Measurements from ENCODE around the gene SCNN1B. TPM values are rescaled to one million over a fixed set of nuclear protein-coding genes. Genes with fewer than 3 reads are reported as not detected.
A peak's percentile ranks its signal among the peaks of the same experiment; 100 is the strongest.

The SCNN1B gene
- total RNA-seq, 1 donor from 2014 or later, result 50.3 TPM

DNA sequence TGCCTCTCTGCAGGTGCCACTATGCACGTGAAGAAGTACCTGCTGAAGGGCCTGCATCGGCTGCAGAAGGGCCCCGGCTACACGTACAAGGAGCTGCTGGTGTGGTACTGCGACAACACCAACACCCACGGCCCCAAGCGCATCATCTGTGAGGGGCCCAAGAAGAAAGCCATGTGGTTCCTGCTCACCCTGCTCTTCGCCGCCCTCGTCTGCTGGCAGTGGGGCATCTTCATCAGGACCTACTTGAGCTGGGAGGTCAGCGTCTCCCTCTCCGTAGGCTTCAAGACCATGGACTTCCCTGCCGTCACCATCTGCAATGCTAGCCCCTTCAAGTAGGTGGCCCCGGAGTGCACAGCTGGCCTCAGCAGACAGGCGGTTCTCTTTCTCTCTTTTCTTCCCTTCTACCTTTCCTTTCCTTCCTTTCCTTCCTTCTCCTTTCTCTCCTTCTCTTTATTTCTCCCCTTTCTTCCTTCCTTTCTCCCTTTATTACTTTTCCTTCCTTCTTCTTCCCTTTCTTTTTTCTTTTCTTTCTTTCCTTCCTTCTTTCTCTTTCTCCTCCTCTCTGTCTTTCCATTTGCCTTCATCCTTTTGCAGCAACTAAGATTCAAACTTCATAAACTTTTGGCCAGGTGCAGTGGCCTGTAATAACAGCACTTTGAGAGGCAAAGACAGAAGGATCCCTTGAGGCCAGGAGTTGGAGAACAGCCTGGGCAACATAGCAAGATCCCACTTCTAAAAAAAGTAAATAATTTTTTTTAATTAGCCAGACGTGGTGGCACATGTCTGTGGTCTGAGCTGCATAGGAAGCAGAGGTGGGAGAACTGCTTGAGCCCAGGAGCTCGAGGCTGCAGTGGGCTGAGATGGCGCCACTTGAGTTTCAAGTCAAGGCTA is 46.7 kb downstream of the SCNN1B start:
- Histone ChIP-seq H3K27me3 (no peaks in the 10 kb centered on the region), H3K4me1 (no peaks in the 10 kb centered on the region), H3K4me3 (no peak overlapping the region), H3K36me3 (no peaks in the 10 kb centered on the region), H3K9me3 (no peaks in the 10 kb centered on the region), H3K27ac (no peak overlapping the region)
- TF ChIP-seq, protein P1, sequence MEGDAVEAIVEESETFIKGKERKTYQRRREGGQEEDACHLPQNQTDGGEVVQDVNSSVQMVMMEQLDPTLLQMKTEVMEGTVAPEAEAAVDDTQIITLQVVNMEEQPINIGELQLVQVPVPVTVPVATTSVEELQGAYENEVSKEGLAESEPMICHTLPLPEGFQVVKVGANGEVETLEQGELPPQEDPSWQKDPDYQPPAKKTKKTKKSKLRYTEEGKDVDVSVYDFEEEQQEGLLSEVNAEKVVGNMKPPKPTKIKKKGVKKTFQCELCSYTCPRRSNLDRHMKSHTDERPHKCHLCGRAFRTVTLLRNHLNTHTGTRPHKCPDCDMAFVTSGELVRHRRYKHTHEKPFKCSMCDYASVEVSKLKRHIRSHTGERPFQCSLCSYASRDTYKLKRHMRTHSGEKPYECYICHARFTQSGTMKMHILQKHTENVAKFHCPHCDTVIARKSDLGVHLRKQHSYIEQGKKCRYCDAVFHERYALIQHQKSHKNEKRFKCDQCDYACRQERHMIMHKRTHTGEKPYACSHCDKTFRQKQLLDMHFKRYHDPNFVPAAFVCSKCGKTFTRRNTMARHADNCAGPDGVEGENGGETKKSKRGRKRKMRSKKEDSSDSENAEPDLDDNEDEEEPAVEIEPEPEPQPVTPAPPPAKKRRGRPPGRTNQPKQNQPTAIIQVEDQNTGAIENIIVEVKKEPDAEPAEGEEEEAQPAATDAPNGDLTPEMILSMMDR (IDR thresholded peaks at IDR 0.05), result no peak
- intact Hi-C loops (cut with DNase I), result no loop called here
- no peak for ATAC-seq
- DNase-seq, result no peak

DNA sequence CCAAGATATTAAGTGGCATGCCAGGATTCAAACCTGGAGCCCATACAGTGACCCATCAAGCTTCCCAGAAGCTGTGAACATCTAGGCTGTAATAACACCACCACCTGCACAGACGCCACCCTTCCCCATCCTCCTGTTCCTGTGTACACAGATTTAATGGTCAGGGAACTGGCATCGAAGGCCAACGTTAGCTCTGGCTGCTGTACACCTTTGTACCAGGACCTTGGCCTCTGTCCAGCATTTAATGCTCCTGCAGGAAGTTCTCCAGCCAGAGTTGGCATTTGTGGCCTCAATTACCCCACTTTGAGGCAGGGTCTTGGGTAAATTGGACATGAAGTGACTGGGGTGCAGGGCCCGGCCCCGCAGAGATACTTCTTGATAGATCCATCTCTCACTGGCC is 49.3 kb downstream of the SCNN1B start:
- Histone ChIP-seq H3K36me3 (no peaks in the 10 kb centered on the region), H3K27me3 (no peaks in the 10 kb centered on the region), H3K4me1 (no peaks in the 10 kb centered on the region), H3K9me3 (no peaks in the 10 kb centered on the region), H3K27ac (no peak overlapping the region), H3K4me3 (no peak overlapping the region)
- ATAC-seq, result no peak
- intact Hi-C loops (cut with DNase I), result no loop called here
- TF ChIP-seq, protein P1 (IDR thresholded peaks at IDR 0.05), result no peak
- DNase-seq, result peak; percentile 34

DNA sequence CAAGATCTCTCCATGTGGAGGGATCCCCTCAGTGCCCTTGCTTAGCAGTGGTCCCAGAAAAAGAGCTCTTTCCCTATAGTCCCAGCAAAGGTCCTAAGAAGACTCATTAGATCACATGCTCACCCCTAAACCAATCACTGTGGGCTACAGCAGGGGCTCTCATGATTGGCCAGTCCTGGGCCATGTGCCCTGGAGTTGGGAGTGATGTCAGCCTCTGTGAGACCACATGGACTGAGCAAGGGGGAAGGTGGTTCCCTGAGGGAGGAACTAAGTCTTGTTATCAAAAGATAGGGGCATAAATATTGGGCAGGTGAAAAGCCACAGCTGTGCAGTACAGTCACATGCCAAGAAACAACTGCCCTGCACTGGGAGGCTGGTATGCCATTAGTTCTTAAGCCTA is 51.3 kb downstream of the SCNN1B start:
- H3K36me3 ChIP-seq, result no peaks in the 10 kb centered on the region
- H3K27me3 ChIP-seq, result no peaks in the 10 kb centered on the region
- DNase-seq (no peak), ATAC-seq (no peak)
- no peaks in the 10 kb centered on the region for H3K9me3 ChIP-seq
- TF ChIP-seq, protein P1 (IDR thresholded peaks at IDR 0.05), result no peak
- no peak overlapping the region for H3K4me3 ChIP-seq
- intact Hi-C loops (cut with DNase I), result no loop called here
- no peak overlapping the region for H3K27ac ChIP-seq
- H3K4me1 ChIP-seq, result no peaks in the 10 kb centered on the region

- Histone ChIP-seq H3K9me3 (no peaks in the 10 kb centered on the region), H3K4me3 (no peak overlapping the region), H3K36me3 (no peaks in the 10 kb centered on the region), H3K27ac (no peak overlapping the region), H3K4me1 (no peaks in the 10 kb centered on the region), H3K27me3 (no peaks in the 10 kb centered on the region)
- peak; percentile 46 for DNase-seq
- intact Hi-C loops (cut with DNase I), result no loop called here
- TF ChIP-seq, protein P1 (IDR thresholded peaks at IDR 0.05), result no peak
- no peak for ATAC-seq
Observed at GRCh38 chr16:23354246-23354645, 52.1 kb downstream of the SCNN1B start.

DNA sequence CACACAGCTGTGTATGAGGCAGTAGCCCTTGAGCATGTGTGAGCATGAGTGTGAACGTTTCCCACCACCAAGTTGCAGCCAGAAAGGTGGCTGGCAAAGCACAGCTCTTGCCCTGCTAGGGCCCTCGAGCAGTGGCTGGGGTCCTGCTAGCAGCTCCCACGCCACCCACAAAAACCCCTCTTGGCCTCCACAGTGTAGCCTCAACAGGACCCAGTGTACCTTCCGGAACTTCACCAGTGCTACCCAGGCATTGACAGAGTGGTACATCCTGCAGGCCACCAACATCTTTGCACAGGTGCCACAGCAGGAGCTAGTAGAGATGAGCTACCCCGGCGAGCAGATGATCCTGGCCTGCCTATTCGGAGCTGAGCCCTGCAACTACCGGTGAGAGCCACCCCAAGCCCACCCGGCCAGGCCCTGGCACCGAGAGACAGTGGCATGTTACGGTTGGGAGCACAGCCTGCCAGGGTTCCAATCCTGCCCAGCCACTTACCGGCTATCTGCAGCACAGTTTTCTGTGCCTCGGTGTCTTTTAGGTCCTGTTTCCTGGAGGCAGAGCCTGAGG is 53.1 kb downstream of the SCNN1B start:
- no peak overlapping the region for H3K4me3 ChIP-seq
- TF ChIP-seq, protein P1 (IDR thresholded peaks at IDR 0.05), result no peak
- no peaks in the 10 kb centered on the region for H3K9me3 ChIP-seq
- no peaks in the 10 kb centered on the region for H3K36me3 ChIP-seq
- DNase-seq, result peak; percentile 51
- H3K4me1 ChIP-seq, result no peaks in the 10 kb centered on the region
- intact Hi-C loops (cut with DNase I), result no loop called here
- ATAC-seq, result no peak
- H3K27ac ChIP-seq, result no peak overlapping the region
- H3K27me3 ChIP-seq, result no peaks in the 10 kb centered on the region
